HepG2 (cell line): ENCODE data around the gene ZBTB1. TPM values are rescaled to one million over a fixed set of nuclear protein-coding genes. Genes with fewer than 3 reads are reported as not detected.
A peak's percentile ranks its signal among the peaks of the same experiment; 100 is the strongest.

Experiments
- EZH2 ChIP-seq: conservative IDR thresholded peaks from 2 replicates; pipeline ENCODE4 v1.6.1; 2012; ENCODE audit warnings: mild to moderate bottlenecking, low read depth, low read length, moderate library complexity
- ISL2 ChIP-seq: sonication (generic); formaldehyde crosslinking; IDR thresholded peaks from 2 replicates; pipeline ENCODE4 v1.5.0; 2020; ENCODE audit warnings: missing genetic modification reagents
- MXI1 ChIP-seq: IDR thresholded peaks from 3 replicates; pipeline ENCODE4 v1.6.1; 2012; ENCODE audit warnings: low read depth, low read length, inconsistent platforms, borderline replicate concordance
- NCOA2 ChIP-seq: sonication (generic); formaldehyde crosslinking; IDR thresholded peaks from 2 replicates; pipeline ENCODE4 v1.8.0; 2022; ENCODE audit warnings: inconsistent platforms
- NFKB2 ChIP-seq: sonication (generic); formaldehyde crosslinking; IDR thresholded peaks from 2 replicates; pipeline ENCODE4 v1.4.0; 2020; ENCODE audit warnings: missing genetic modification reagents, borderline replicate concordance
- NKX3-1 ChIP-seq: sonication (generic); formaldehyde crosslinking; IDR thresholded peaks from 2 replicates; pipeline ENCODE4 v1.5.0; 2020; ENCODE audit warnings: missing genetic modification reagents
- SNRNP70 ChIP-seq: fragments of 200-400 bp; formaldehyde crosslinking; IDR thresholded peaks from 2 replicates; pipeline ENCODE4 v1.6.1; 2017; ENCODE audit warnings: mild to moderate bottlenecking, low read depth, low read length, moderate library complexity
- SP4 ChIP-seq: sonication (generic); formaldehyde crosslinking; IDR thresholded peaks from 2 replicates; pipeline ENCODE4 v1.8.1; 2023; ENCODE audit warnings: mild to moderate bottlenecking, missing genetic modification reagents
- ZBTB21 ChIP-seq: sonication (generic); formaldehyde crosslinking; IDR thresholded peaks from 2 replicates; pipeline ENCODE4 v1.4.0; 2020; ENCODE audit warnings: missing genetic modification reagents
- ZFP62 ChIP-seq: sonication (generic); formaldehyde crosslinking; IDR thresholded peaks from 2 replicates; pipeline ENCODE4 v1.4.0; 2020; ENCODE audit warnings: missing genetic modification reagents
- ZFX ChIP-seq: sonication (generic); formaldehyde crosslinking; IDR thresholded peaks from 2 replicates; pipeline ENCODE4 v1.4.0; 2020; ENCODE audit warnings: mild to moderate bottlenecking, low read depth, missing genetic modification reagents, moderate library complexity
- ZFY ChIP-seq: sonication (generic); formaldehyde crosslinking; IDR thresholded peaks from 2 replicates; pipeline ENCODE4 v1.4.0; 2020; ENCODE audit warnings: missing genetic modification reagents
- ZNF775 ChIP-seq: sonication (generic); formaldehyde crosslinking; IDR thresholded peaks from 2 replicates; pipeline ENCODE4 v1.4.0; 2020; ENCODE audit warnings: missing genetic modification reagents, mild to moderate bottlenecking, moderate library complexity, borderline replicate concordance
- ZNF879 ChIP-seq: sonication (generic); formaldehyde crosslinking; IDR thresholded peaks from 2 replicates; pipeline ENCODE4 v1.8.1; 2023; ENCODE audit warnings: missing genetic modification reagents
- polyA plus RNA-seq, 8 experiments: library from polyadenylated mRNA; depleted of rRNA in 3 of 8; stranded (reverse) in 7 of 8; unstranded in 1 of 8; fragments of >200 nt; fragmentation: Illumina TruSeq in 4 of 8; extraction: Trizol in 4 of 8; gene quantifications; 2 replicates each; pipeline versions ENCODE4 v1.2.1 to v1.2.3, GENCODE V29; 2011 to 2016; ENCODE audit warnings: low read depth in 4 of 8, missing spikeins in 1 of 8, mixed read lengths in 1 of 8; ENCODE audit not compliant: insufficient read depth in 1 of 8
- total RNA-seq, 5 experiments: library from RNA; depleted of rRNA; stranded (reverse); fragments of >200 nt; fragmentation: Illumina TruSeq; extraction: Trizol; gene quantifications; 2 replicates each; pipeline ENCODE4 v1.2.3, GENCODE V29; 2016; ENCODE audit warnings: low read depth in 1 of 5
- TF ChIP-seq, protein P1 (sequence below): IDR thresholded peaks from 2 replicates; pipeline ENCODE4 v1.6.1; 2016; ENCODE audit warnings: missing biosample characterization, missing genetic modification reagents, low read depth
- TF ChIP-seq, protein P2 (sequence below): sonication (generic); formaldehyde crosslinking; IDR thresholded peaks from 2 replicates; pipeline ENCODE4 v1.4.0; 2020; ENCODE audit warnings: missing genetic modification reagents, borderline replicate concordance
- TF ChIP-seq, protein P3 (sequence below): sonication (generic); formaldehyde crosslinking; conservative IDR thresholded peaks from 2 replicates; pipeline ENCODE4 v1.4.0; 2020; ENCODE audit warnings: missing genetic modification reagents
- TF ChIP-seq, protein P4 (sequence below): IDR thresholded peaks from 2 replicates; pipeline ENCODE4 v1.6.1; 2016
- TF ChIP-seq, protein P5 (sequence below): sonication (generic); formaldehyde crosslinking; IDR thresholded peaks from 2 replicates; pipeline ENCODE4 v1.5.0; 2020; ENCODE audit warnings: missing genetic modification reagents

Gene ZBTB1
- total and polyA plus RNA-seq, 2 of the 13 experiments (the other 11 are each of a cell fraction or from before 2014, with no cell fraction given), result 18.8 to 22.6 TPM

DNA sequence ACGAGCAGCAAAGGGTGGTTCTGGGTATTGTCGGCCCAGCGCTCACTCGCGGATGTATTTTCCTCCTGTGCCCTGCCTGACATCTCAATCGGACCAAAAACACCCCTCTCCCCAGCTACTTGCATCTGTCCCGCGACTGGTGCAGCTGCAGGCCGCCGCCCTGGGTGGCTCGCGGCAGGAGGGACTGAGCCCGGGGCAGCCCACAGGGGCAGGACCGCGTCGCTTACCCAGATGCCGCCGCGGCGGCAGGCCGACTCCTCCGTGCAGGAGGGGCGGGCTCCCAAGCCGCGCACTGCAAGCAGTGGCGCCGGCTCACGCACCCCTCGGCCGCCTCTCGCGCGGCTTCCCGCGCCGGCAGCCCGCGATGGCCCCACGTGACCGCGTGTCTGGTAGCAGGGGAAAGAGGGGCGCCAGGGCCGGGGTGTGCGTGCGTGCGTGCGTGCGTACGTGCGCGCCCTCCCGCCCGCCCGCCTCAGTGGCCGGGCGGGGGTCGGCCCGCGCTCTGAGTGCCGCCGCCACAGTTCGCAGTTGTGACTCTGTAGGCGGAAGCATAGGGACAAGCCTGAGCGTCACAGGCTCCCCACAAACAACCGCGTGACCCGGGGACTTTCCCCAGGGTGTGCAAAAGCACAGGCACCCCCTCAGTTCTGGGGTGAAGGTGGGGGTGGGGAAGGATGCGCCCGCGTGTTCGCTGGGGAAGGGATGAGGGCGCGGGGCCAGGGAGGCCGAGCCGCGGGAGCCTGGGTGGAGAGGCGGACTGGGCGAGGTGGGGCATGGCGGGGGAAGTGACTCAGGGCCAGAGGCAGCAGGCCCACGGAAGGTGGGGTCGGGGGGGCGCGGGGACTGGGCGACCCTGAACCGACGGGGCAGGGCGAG, 898 bp upstream of the ZBTB1 start, which contains the start of gene ZBTB25 (continued):
- TF ChIP-seq ISL2 (CRISPR knock-in tag) (0 out of 2 replicates have a peak, but pooled peaks have one; percentile 26), ZFX (CRISPR knock-in tag) (peak; percentile 78), SNRNP70 (no peak), EZH2 (no peak), SP4 (peak; percentile 68; the same call in 1 of the 2 replicates), ZNF879 (CRISPR knock-in tag) (peak; percentile 87; the same call in 1 of the 2 replicates), NCOA2 (no peak; the same call in 1 of the 2 replicates), ZFY (CRISPR knock-in tag) (peak; percentile 78), MXI1 (peak; percentile 87; the same call in 2 of the 3 replicates), ZBTB21 (CRISPR knock-in tag) (no peak), ZNF775 (CRISPR knock-in tag) (no peak), NFKB2 (CRISPR knock-in tag) (no peak; the same call in 1 of the 2 replicates), NKX3-1 (CRISPR knock-in tag) (no peak), ZFP62 (CRISPR knock-in tag) (no peak)
- TF ChIP-seq, protein P1, sequence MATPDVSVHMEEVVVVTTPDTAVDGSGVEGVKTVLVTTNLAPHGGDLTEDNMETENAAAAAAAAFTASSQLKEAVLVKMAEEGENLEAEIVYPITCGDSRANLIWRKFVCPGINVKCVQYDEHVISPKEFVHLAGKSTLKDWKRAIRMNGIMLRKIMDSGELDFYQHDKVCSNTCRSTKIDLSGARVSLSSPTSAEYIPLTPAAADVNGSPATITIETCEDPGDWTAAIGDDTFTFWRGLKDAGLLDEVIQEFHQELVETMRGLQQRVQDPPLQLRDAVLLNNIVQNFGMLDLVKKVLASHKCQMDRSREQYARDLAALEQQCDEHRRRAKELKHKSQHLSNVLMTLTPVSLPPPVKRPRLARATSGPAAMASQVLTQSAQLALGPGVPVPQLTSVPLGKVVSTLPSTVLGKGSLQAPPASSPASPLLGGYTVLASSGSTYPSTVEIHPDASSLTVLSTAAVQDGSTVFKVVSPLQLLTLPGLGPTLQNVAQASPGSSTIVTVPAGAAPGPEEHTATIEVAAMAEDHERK (CRISPR knock-in tag), result peak; percentile 93
- TF ChIP-seq, protein P2, sequence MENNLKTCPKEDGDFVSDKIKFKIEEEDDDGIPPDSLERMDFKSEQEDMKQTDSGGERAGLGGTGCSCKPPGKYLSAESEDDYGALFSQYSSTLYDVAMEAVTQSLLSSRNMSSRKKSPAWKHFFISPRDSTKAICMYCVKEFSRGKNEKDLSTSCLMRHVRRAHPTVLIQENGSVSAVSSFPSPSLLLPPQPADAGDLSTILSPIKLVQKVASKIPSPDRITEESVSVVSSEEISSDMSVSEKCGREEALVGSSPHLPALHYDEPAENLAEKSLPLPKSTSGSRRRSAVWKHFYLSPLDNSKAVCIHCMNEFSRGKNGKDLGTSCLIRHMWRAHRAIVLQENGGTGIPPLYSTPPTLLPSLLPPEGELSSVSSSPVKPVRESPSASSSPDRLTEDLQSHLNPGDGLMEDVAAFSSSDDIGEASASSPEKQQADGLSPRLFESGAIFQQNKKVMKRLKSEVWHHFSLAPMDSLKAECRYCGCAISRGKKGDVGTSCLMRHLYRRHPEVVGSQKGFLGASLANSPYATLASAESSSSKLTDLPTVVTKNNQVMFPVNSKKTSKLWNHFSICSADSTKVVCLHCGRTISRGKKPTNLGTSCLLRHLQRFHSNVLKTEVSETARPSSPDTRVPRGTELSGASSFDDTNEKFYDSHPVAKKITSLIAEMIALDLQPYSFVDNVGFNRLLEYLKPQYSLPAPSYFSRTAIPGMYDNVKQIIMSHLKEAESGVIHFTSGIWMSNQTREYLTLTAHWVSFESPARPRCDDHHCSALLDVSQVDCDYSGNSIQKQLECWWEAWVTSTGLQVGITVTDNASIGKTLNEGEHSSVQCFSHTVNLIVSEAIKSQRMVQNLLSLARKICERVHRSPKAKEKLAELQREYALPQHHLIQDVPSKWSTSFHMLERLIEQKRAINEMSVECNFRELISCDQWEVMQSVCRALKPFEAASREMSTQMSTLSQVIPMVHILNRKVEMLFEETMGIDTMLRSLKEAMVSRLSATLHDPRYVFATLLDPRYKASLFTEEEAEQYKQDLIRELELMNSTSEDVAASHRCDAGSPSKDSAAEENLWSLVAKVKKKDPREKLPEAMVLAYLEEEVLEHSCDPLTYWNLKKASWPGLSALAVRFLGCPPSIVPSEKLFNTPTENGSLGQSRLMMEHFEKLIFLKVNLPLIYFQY (CRISPR knock-in tag), result no peak; the same call in 1 of the 2 replicates
- TF ChIP-seq, protein P3, sequence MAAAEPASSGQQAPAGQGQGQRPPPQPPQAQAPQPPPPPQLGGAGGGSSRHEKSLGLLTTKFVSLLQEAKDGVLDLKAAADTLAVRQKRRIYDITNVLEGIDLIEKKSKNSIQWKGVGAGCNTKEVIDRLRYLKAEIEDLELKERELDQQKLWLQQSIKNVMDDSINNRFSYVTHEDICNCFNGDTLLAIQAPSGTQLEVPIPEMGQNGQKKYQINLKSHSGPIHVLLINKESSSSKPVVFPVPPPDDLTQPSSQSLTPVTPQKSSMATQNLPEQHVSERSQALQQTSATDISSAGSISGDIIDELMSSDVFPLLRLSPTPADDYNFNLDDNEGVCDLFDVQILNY (CRISPR knock-in tag), result peak; percentile 73
- TF ChIP-seq, protein P4, sequence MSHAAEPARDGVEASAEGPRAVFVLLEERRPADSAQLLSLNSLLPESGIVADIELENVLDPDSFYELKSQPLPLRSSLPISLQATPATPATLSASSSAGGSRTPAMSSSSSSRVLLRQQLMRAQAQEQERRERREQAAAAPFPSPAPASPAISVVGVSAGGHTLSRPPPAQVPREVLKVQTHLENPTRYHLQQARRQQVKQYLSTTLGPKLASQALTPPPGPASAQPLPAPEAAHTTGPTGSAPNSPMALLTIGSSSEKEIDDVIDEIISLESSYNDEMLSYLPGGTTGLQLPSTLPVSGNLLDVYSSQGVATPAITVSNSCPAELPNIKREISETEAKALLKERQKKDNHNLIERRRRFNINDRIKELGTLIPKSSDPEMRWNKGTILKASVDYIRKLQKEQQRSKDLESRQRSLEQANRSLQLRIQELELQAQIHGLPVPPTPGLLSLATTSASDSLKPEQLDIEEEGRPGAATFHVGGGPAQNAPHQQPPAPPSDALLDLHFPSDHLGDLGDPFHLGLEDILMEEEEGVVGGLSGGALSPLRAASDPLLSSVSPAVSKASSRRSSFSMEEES (CRISPR knock-in tag), result peak; percentile 65
- TF ChIP-seq, protein P5, sequence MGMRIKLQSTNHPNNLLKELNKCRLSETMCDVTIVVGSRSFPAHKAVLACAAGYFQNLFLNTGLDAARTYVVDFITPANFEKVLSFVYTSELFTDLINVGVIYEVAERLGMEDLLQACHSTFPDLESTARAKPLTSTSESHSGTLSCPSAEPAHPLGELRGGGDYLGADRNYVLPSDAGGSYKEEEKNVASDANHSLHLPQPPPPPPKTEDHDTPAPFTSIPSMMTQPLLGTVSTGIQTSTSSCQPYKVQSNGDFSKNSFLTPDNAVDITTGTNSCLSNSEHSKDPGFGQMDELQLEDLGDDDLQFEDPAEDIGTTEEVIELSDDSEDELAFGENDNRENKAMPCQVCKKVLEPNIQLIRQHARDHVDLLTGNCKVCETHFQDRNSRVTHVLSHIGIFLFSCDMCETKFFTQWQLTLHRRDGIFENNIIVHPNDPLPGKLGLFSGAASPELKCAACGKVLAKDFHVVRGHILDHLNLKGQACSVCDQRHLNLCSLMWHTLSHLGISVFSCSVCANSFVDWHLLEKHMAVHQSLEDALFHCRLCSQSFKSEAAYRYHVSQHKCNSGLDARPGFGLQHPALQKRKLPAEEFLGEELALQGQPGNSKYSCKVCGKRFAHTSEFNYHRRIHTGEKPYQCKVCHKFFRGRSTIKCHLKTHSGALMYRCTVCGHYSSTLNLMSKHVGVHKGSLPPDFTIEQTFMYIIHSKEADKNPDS (CRISPR knock-in tag), result peak; percentile 64; the same call in 1 of the 2 replicates
